Liver (tissue), 9 donors: ENCODE measurements around the gene CACNA1C. TPM values are rescaled to one million over a fixed set of nuclear protein-coding genes. Genes with fewer than 3 reads are reported as not detected.

Experiments
- DNase-seq: peaks from one replicate; pipeline ENCODE4 v3.0.0-alpha.2; 2017; ENCODE audit warnings: low spot score
- H3K27ac ChIP-seq, 2 donors: one replicate each; pipeline ENCODE4 v1.7.0; 2013; ENCODE audit warnings: inconsistent platforms in 2 of 2, low read length in 2 of 2, control low read depth in 1 of 2, low read depth in 1 of 2, mild to moderate bottlenecking in 1 of 2
- H3K27me3 ChIP-seq, 4 donors: one replicate each; pipeline versions ENCODE4 v1.6.1 to v1.7.0; 2013; ENCODE audit warnings: low read length in 3 of 4, inconsistent platforms in 1 of 4, mild to moderate bottlenecking in 1 of 4, moderate library complexity in 1 of 4; ENCODE audit not compliant: control insufficient read depth in 4 of 4, insufficient read depth in 4 of 4
- H3K36me3 ChIP-seq, 4 donors: one replicate each; pipeline versions ENCODE4 v1.6.1 to v1.7.0; 2013; ENCODE audit warnings: low read length in 3 of 4, mild to moderate bottlenecking in 3 of 4, low read depth in 1 of 4, moderate library complexity in 1 of 4; ENCODE audit not compliant: control insufficient read depth in 4 of 4, insufficient read depth in 3 of 4
- H3K4me1 ChIP-seq, 4 donors: one replicate each; pipeline versions ENCODE4 v1.6.1 to v1.7.0; 2013; ENCODE audit warnings: low read length in 3 of 4, mild to moderate bottlenecking in 3 of 4, moderate library complexity in 1 of 4; ENCODE audit not compliant: control insufficient read depth in 4 of 4, insufficient read depth in 4 of 4
- H3K4me3 ChIP-seq, 3 donors: one replicate each; pipeline versions ENCODE4 v1.6.1 to v1.7.0; 2013; ENCODE audit warnings: low read length in 3 of 3, control low read depth in 1 of 3, low read depth in 1 of 3, mild to moderate bottlenecking in 1 of 3
- H3K9ac ChIP-seq, 2 donors: one replicate each; pipeline ENCODE4 v1.7.0; 2013; ENCODE audit warnings: low read length in 2 of 2, mild to moderate bottlenecking in 2 of 2, moderate library complexity in 2 of 2, control low read depth in 1 of 2, low read depth in 1 of 2
- H3K9me3 ChIP-seq, 4 donors: one replicate each; pipeline versions ENCODE4 v1.6.1 to v1.7.0; 2013; ENCODE audit warnings: low read length in 3 of 4; ENCODE audit not compliant: control insufficient read depth in 4 of 4
- EGR1 ChIP-seq, 2 donors: IDR thresholded peaks; 2 replicates each; pipeline ENCODE4 v1.6.1; 2016 to 2018; ENCODE audit warnings: antibody characterized with exemption in 2 of 2, low read depth in 2 of 2
- FOXA1 ChIP-seq: IDR thresholded peaks from 2 replicates; pipeline ENCODE4 v1.6.1; 2016; ENCODE audit warnings: antibody characterized with exemption
- FOXA2 ChIP-seq: IDR thresholded peaks from 2 replicates; pipeline ENCODE4 v1.6.1; 2016; ENCODE audit warnings: antibody characterized with exemption
- GABPA ChIP-seq, 2 donors: IDR thresholded peaks in 1 of 2; conservative IDR thresholded peaks in 1 of 2; 2 replicates each; pipeline ENCODE4 v1.6.1; 2016; ENCODE audit warnings: antibody characterized with exemption in 2 of 2, mild to moderate bottlenecking in 1 of 2, moderate library complexity in 1 of 2
- HNF4A ChIP-seq, 2 donors: conservative IDR thresholded peaks; 2 replicates each; pipeline ENCODE4 v1.6.1; 2016; ENCODE audit warnings: antibody characterized with exemption in 2 of 2, mild to moderate bottlenecking in 2 of 2
- HNF4G ChIP-seq: IDR thresholded peaks from 2 replicates; pipeline ENCODE4 v1.6.1; 2016; ENCODE audit warnings: antibody characterized with exemption
- JUND ChIP-seq, 2 donors: IDR thresholded peaks; 2 replicates each; pipeline ENCODE4 v1.6.1; 2016; ENCODE audit warnings: antibody characterized with exemption in 2 of 2
- RXRA ChIP-seq, 2 donors: IDR thresholded peaks; 2 replicates each; pipeline ENCODE4 v1.6.1; 2017 to 2018; ENCODE audit warnings: antibody characterized with exemption in 2 of 2, mild to moderate bottlenecking in 1 of 2
- SP1 ChIP-seq: IDR thresholded peaks from 2 replicates; pipeline ENCODE4 v1.6.1; 2018; ENCODE audit warnings: antibody characterized with exemption, mild to moderate bottlenecking
- TAF1 ChIP-seq: conservative IDR thresholded peaks from 2 replicates; pipeline ENCODE4 v1.6.1; 2016; ENCODE audit warnings: antibody characterized with exemption, mild to moderate bottlenecking
- YY1 ChIP-seq: IDR thresholded peaks from 2 replicates; pipeline ENCODE4 v1.6.1; 2016; ENCODE audit warnings: antibody characterized with exemption, mild to moderate bottlenecking
- WGBS: extraction: QIAGEN DNeasy Blood & Tissue Kit; methylation state at CpG from one replicate; pipeline ENCODE4 v1.1.7; 2013; 5-methylcytosine and 5-hydroxymethylcytosine counted together
- polyA plus RNA-seq, 2 donors: library from polyadenylated mRNA; stranded (reverse) in 1 of 2; unstranded in 1 of 2; fragments of 200-250 nt in 1 of 2; fragments of >200 nt in 1 of 2; fragmentation: Nextera tagmentation in 1 of 2; extraction: Ambion mirVana in 1 of 2; gene quantifications; one replicate each; pipeline versions ENCODE4 v1.2.1 to v1.2.3, GENCODE V29; 2013 to 2015
- total RNA-seq, 2 donors: library from RNA; depleted of rRNA; stranded (reverse); fragments of >200 nt; gene quantifications; one replicate each; pipeline ENCODE4 v1.2.3, GENCODE V29; 2014
- TF ChIP-seq, protein P1 (sequence below): fragments of 150-350 bp; IDR thresholded peaks from 2 replicates; pipeline ENCODE4 v1.5.1; 2017; ENCODE audit warnings: improper control_type of control experiment, low read depth, low read length; ENCODE audit not compliant: missing input control
- TF ChIP-seq, protein P2 (sequence below): IDR thresholded peaks from 2 replicates; pipeline ENCODE4 v1.6.1; 2016; ENCODE audit warnings: antibody characterized with exemption, mild to moderate bottlenecking
- TF ChIP-seq, protein P3 (sequence below): IDR thresholded peaks from 2 replicates; pipeline ENCODE4 v1.6.1; 2016; ENCODE audit warnings: antibody characterized with exemption
- TF ChIP-seq, protein P4 (sequence below): IDR thresholded peaks from 2 replicates; pipeline ENCODE4 v1.6.1; 2016; ENCODE audit warnings: antibody characterized with exemption
- donor health status: healthy.
- donor health status: healthy.
- donor health status: healthy.
- donor health status: healthy.
- donor health status: healthy.

The CACNA1C gene
- total and polyA plus RNA-seq, 4 donors = 0.23 to 1.9 (median 0.41) TPM

DNA sequence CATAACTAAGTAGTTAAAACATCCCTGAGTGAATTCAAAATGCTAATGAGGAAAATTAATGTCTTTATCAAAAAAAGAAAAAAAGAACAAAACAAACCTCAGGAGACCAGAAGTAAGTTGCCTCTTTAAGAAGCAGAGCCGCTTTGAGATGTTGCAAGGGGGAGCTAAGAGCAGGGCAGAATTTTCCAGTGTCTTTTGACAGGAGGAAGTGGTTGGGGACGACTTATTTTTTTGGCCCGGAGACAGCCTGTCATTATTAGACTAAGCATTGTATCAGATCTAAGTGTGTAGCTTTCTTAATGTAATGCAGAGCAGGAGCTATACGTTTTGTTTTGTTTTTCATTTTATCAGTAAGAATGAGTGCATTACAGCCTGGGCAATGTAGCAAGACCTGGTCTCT, 206.6 kb downstream of the CACNA1C start:
- H3K27me3 ChIP-seq = no peaks in the 10 kb centered on the region
- no peak overlapping the region for H3K27ac ChIP-seq
- 61% methylated on average over 4 of the region's 4 CpGs for WGBS
- no peaks in the 10 kb centered on the region for H3K36me3 ChIP-seq
- no peak for DNase-seq
- H3K4me3 ChIP-seq = no peak overlapping the region
- TF ChIP-seq GABPA (IDR thresholded peaks at IDR 0.05 in 1 of 2, conservative IDR thresholded peaks at IDR 0.05 in 1 of 2) = no peak
- TF ChIP-seq JUND (IDR thresholded peaks at IDR 0.05) = no peak
- no peak for TF ChIP-seq FOXA1
- TF ChIP-seq HNF4G = no peak
- no peak for TF ChIP-seq RXRA (IDR thresholded peaks at IDR 0.05)
- TF ChIP-seq EGR1 (IDR thresholded peaks at IDR 0.05; ENCODE audit: low read depth in 2 of 2) = no peak
- TF ChIP-seq, protein P1, sequence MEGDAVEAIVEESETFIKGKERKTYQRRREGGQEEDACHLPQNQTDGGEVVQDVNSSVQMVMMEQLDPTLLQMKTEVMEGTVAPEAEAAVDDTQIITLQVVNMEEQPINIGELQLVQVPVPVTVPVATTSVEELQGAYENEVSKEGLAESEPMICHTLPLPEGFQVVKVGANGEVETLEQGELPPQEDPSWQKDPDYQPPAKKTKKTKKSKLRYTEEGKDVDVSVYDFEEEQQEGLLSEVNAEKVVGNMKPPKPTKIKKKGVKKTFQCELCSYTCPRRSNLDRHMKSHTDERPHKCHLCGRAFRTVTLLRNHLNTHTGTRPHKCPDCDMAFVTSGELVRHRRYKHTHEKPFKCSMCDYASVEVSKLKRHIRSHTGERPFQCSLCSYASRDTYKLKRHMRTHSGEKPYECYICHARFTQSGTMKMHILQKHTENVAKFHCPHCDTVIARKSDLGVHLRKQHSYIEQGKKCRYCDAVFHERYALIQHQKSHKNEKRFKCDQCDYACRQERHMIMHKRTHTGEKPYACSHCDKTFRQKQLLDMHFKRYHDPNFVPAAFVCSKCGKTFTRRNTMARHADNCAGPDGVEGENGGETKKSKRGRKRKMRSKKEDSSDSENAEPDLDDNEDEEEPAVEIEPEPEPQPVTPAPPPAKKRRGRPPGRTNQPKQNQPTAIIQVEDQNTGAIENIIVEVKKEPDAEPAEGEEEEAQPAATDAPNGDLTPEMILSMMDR = no peak
- TF ChIP-seq, protein P2, sequence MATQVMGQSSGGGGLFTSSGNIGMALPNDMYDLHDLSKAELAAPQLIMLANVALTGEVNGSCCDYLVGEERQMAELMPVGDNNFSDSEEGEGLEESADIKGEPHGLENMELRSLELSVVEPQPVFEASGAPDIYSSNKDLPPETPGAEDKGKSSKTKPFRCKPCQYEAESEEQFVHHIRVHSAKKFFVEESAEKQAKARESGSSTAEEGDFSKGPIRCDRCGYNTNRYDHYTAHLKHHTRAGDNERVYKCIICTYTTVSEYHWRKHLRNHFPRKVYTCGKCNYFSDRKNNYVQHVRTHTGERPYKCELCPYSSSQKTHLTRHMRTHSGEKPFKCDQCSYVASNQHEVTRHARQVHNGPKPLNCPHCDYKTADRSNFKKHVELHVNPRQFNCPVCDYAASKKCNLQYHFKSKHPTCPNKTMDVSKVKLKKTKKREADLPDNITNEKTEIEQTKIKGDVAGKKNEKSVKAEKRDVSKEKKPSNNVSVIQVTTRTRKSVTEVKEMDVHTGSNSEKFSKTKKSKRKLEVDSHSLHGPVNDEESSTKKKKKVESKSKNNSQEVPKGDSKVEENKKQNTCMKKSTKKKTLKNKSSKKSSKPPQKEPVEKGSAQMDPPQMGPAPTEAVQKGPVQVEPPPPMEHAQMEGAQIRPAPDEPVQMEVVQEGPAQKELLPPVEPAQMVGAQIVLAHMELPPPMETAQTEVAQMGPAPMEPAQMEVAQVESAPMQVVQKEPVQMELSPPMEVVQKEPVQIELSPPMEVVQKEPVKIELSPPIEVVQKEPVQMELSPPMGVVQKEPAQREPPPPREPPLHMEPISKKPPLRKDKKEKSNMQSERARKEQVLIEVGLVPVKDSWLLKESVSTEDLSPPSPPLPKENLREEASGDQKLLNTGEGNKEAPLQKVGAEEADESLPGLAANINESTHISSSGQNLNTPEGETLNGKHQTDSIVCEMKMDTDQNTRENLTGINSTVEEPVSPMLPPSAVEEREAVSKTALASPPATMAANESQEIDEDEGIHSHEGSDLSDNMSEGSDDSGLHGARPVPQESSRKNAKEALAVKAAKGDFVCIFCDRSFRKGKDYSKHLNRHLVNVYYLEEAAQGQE = no peak
- TF ChIP-seq FOXA2 = no peak
- TF ChIP-seq YY1 = no peak
- TF ChIP-seq SP1 = no peak
- no peaks in the 10 kb centered on the region for H3K9me3 ChIP-seq
- no peaks in the 10 kb centered on the region for H3K4me1 ChIP-seq
- H3K9ac ChIP-seq = no peak overlapping the region

DNA sequence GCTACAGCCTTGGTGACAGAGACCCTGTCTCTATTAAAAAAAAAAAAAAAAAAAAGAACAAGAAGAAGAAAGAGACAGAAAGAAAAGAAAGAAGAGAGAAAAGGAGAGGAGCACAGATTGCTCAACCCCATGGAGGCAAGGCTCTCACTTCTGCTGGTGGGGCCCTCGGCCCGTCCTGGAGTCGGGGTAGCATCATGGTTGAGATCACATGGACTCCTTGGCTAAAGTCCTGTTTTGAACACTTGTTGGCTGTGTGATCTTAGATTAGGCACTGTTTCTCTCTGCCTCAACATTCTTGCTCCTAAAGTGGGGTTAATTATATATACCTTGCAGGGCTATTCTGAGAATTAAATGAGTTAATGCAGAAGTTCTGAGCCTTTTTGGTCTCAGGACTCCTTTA, 207.7 kb downstream of the CACNA1C start:
- H3K4me3 ChIP-seq = no peak overlapping the region
- DNase-seq = no peak
- H3K27me3 ChIP-seq = no peaks in the 10 kb centered on the region
- H3K9me3 ChIP-seq = no peaks in the 10 kb centered on the region
- no peak overlapping the region for H3K27ac ChIP-seq
- TF ChIP-seq, protein P1 = no peak
- TF ChIP-seq, protein P3, sequence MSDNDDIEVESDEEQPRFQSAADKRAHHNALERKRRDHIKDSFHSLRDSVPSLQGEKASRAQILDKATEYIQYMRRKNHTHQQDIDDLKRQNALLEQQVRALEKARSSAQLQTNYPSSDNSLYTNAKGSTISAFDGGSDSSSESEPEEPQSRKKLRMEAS = no peak
- TF ChIP-seq, protein P4, sequence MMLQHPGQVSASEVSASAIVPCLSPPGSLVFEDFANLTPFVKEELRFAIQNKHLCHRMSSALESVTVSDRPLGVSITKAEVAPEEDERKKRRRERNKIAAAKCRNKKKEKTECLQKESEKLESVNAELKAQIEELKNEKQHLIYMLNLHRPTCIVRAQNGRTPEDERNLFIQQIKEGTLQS = no peak
- TF ChIP-seq HNF4A (conservative IDR thresholded peaks at IDR 0.05) (no peak), JUND (IDR thresholded peaks at IDR 0.05) (no peak), GABPA (IDR thresholded peaks at IDR 0.05 in 1 of 2, conservative IDR thresholded peaks at IDR 0.05 in 1 of 2) (no peak), FOXA1 (no peak), TAF1 (no peak), HNF4G (no peak)
- no peak overlapping the region for H3K9ac ChIP-seq
- H3K4me1 ChIP-seq = no peaks in the 10 kb centered on the region
- no peaks in the 10 kb centered on the region for H3K36me3 ChIP-seq
- 87% methylated on average over 3 of the region's 3 CpGs for WGBS
